Neutrophil (primary cell): ENCODE data around the gene ATXN1.

Experiments used
- H3K27ac ChIP-seq: fragments of 200-600 bp; sonication (generic); 2 replicates; pipeline ENCODE4 v1.5.1; 2016; ENCODE audit warnings: mild to moderate bottlenecking, moderate library complexity
- H3K27me3 ChIP-seq: fragments of 200-600 bp; sonication (generic); 2 replicates; pipeline ENCODE4 v1.6.0; 2016; ENCODE audit warnings: mild to moderate bottlenecking
- H3K36me3 ChIP-seq: fragments of 200-600 bp; sonication (generic); 2 replicates; pipeline ENCODE4 v1.5.1; 2017
- H3K4me1 ChIP-seq, 2 experiments: fragments of 200-600 bp in 1 of 2; sonication (generic) in 1 of 2; 1 replicate in 1 of 2; 2 replicates in 1 of 2; pipeline versions ENCODE4 v1.5.1 to v1.6.1; 2013 to 2016; ENCODE audit warnings: low read depth in 1 of 2, low read length in 1 of 2, mild to moderate bottlenecking in 1 of 2, moderate library complexity in 1 of 2; ENCODE audit not compliant: control insufficient read depth in 1 of 2, insufficient read depth in 1 of 2
- H3K4me3 ChIP-seq, 2 experiments: fragments of 200-600 bp in 1 of 2; sonication (generic) in 1 of 2; 1 replicate in 1 of 2; 2 replicates in 1 of 2; pipeline ENCODE4 v1.5.1; 2013 to 2016; ENCODE audit warnings: low read depth in 1 of 2, low read length in 1 of 2, mild to moderate bottlenecking in 1 of 2, moderate library complexity in 1 of 2
- H3K9me3 ChIP-seq: fragments of 200-600 bp; sonication (generic); 2 replicates; pipeline ENCODE4 v1.5.1; 2016
- CTCF ChIP-seq: fragments of 200-600 bp; sonication (generic); IDR thresholded peaks from 2 replicates; pipeline ENCODE4 v1.5.1; 2016; ENCODE audit warnings: antibody characterized with exemption

The ATXN1 gene

GRCh38 chr6:16551466-16551865, 209.8 kb downstream of the ATXN1 start:
- Histone ChIP-seq H3K4me3 (no peak overlapping the region), H3K27me3 (no peaks in the 10 kb centered on the region), H3K4me1 (no peaks in the 10 kb centered on the region), H3K36me3 (peaks cover 33% of the 10 kb centered on the region), H3K27ac (no peak overlapping the region), H3K9me3 (no peaks in the 10 kb centered on the region)
- TF ChIP-seq CTCF = no peak

GRCh38 chr6:16548121-16548520, 213.1 kb downstream of the ATXN1 start:
- peaks cover 46% of the 10 kb centered on the region for H3K36me3 ChIP-seq

GRCh38 chr6:16547587-16547986, 213.7 kb downstream of the ATXN1 start:
- Histone ChIP-seq H3K4me3 (no peak overlapping the region), H3K4me1 (no peaks in the 10 kb centered on the region), H3K36me3 (peaks cover 44% of the 10 kb centered on the region), H3K27ac (no peak overlapping the region), H3K9me3 (no peaks in the 10 kb centered on the region), H3K27me3 (no peaks in the 10 kb centered on the region)
- no peak for TF ChIP-seq CTCF

More at GRCh38 chr6:16548121-16548520, 213.1 kb downstream of the ATXN1 start:
- no peak for TF ChIP-seq CTCF
- no peaks in the 10 kb centered on the region for H3K27me3 ChIP-seq
- H3K9me3 ChIP-seq = no peaks in the 10 kb centered on the region
- H3K4me1 ChIP-seq = no peaks in the 10 kb centered on the region
- H3K27ac ChIP-seq = no peak overlapping the region
- no peak overlapping the region for H3K4me3 ChIP-seq

- peaks cover 36% of the 10 kb centered on the region for H3K36me3 ChIP-seq
- no peak overlapping the region for H3K27ac ChIP-seq
- no peak for TF ChIP-seq CTCF
- no peaks in the 10 kb centered on the region for H3K27me3 ChIP-seq
- H3K4me1 ChIP-seq = no peaks in the 10 kb centered on the region
- no peaks in the 10 kb centered on the region for H3K9me3 ChIP-seq
- H3K4me3 ChIP-seq = no peak overlapping the region
These were observed 214.4 kb downstream of the ATXN1 start for GRCh38 chr6:16546861-16547260.

GRCh38 chr6:16545382-16545781, 215.9 kb downstream of the ATXN1 start:
- Histone ChIP-seq H3K27me3 (no peaks in the 10 kb centered on the region), H3K4me1 (no peaks in the 10 kb centered on the region), H3K4me3 (no peak overlapping the region)

More at GRCh38 chr6:16545382-16545781, 215.9 kb downstream of the ATXN1 start:
- Histone ChIP-seq H3K9me3 (no peaks in the 10 kb centered on the region), H3K27ac (no peak overlapping the region), H3K36me3 (peaks cover 32% of the 10 kb centered on the region)
- no peak for TF ChIP-seq CTCF
